Measurements from ENCODE around the gene PPP6C. TPM values are rescaled to one million over a fixed set of nuclear protein-coding genes. Genes with fewer than 3 reads are reported as not detected.

The PPP6C gene
- total and polyA plus RNA-seq, 2 donors (not counting 3 experiments of a cell fraction or from before 2014, with no cell fraction given) = 19.3 to 42.6 TPM

DNA sequence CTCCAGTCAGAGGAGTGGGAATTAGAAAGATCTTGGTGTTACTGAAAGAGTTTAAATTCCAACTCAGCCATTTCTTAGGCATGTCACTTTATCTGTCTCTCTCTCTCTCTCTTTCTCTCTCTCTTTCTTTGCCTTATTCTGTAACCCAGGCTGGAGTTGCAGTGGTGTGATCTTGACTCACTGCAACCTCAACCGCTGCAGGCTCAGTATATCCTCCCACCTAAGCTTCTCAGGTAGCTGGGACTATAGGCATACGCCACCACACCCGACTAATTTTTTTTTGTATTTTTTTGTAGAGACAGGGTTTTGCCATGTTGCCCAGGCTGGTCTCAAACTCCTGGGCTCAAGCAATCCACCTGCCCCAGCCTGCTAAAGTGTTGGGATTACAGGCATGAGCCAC is 29.0 kb upstream of the PPP6C start:
- no peak overlapping the region for H3K4me3 ChIP-seq (replicated peaks in 1 of 3; ENCODE audit: insufficient read depth in 1 of 3, low read depth in 1 of 3, low read length in 3 of 3)
- no peaks in the 10 kb centered on the region for H3K27me3 ChIP-seq (ENCODE audit: control insufficient read depth in 2 of 2, insufficient read depth in 2 of 2, low read length in 2 of 2)
- H3K4me2 ChIP-seq (ENCODE audit: insufficient read depth, low read length) = no peak overlapping the region
- no peaks in the 10 kb centered on the region for H3K4me1 ChIP-seq (ENCODE audit: control insufficient read depth, extremely low read depth, insufficient read depth, low read length)
- FAIRE-seq (no peak), DNase-seq (ENCODE audit: low read depth, low spot score) (no peak)
- H3K9me1 ChIP-seq (replicated peaks; ENCODE audit: control insufficient read depth, extremely low read depth, insufficient read depth, low read length) = no peaks in the 10 kb centered on the region
- H3K36me3 ChIP-seq (ENCODE audit: control insufficient read depth in 2 of 2, extremely low read depth in 1 of 2, insufficient read depth in 2 of 2, low read length in 2 of 2) = no peaks in the 10 kb centered on the region
- intact Hi-C loops (cut with micrococcal nuclease) = no loop called here
- TF ChIP-seq MAX (IDR thresholded peaks at IDR 0.05; ENCODE audit: insufficient read depth, insufficient read length) = no peak
- no peak for TF ChIP-seq POLR2AphosphoS5 (IDR thresholded peaks at IDR 0.05; ENCODE audit: insufficient read depth, low read depth, low read length)
- no peak for TF ChIP-seq JUN (IDR thresholded peaks at IDR 0.05; ENCODE audit: borderline replicate concordance, insufficient read depth, insufficient read length, low read depth)
- TF ChIP-seq EZH2 (IDR thresholded peaks at IDR 0.05; ENCODE audit: borderline replicate concordance, low read depth, low read length, severe bottlenecking) = no peak
- no peak for TF ChIP-seq MYC (IDR thresholded peaks at IDR 0.05; ENCODE audit: low read depth, low read length)
- no peak overlapping the region for H2AFZ ChIP-seq (ENCODE audit: low read depth, low read length)
- BruUV-seq (replicated peaks) = no TSS peak
- H3K9ac ChIP-seq (replicated peaks; ENCODE audit: extremely low read depth, insufficient read depth, low read length) = no peak overlapping the region
- CTCF ChIA-PET = interaction anchor here (0.6 kb wide), 1 partner anchor 123 kb away, joined by 4 read pairs; no protein-coding TSS in a partner anchor
- H4K20me1 ChIP-seq (replicated peaks; ENCODE audit: control insufficient read depth, extremely low read depth, insufficient read depth, low read length) = no peaks in the 10 kb centered on the region
- POLR2A ChIA-PET = no interaction called here
- no peaks in the 10 kb centered on the region for H3K79me2 ChIP-seq (ENCODE audit: control insufficient read depth, insufficient read depth, low read length)
- H3K9me3 ChIP-seq (replicated peaks; ENCODE audit: control insufficient read depth, insufficient read depth, low read length) = no peaks in the 10 kb centered on the region
- H3K27ac ChIP-seq (ENCODE audit: insufficient read depth, low read depth, low read length) = no peak overlapping the region
- dilution Hi-C loops (cut with MboI; ENCODE audit: extremely low pct_ligation_motif_present, low sequenced_read_pairs) = no loop called here

- no peaks in the 10 kb centered on the region for H3K9me1 ChIP-seq (replicated peaks; ENCODE audit: control insufficient read depth, extremely low read depth, insufficient read depth, low read length)
- H3K36me3 ChIP-seq (ENCODE audit: control insufficient read depth in 2 of 2, extremely low read depth in 1 of 2, insufficient read depth in 2 of 2, low read length in 2 of 2) = no peaks in the 10 kb centered on the region
- no peaks in the 10 kb centered on the region for H3K79me2 ChIP-seq (ENCODE audit: control insufficient read depth, insufficient read depth, low read length)
- no peak overlapping the region for H3K4me2 ChIP-seq (ENCODE audit: insufficient read depth, low read length)
- ChIA-PET POLR2A (no interaction called here), CTCF (no interaction called here)
- dilution Hi-C loops (cut with MboI; ENCODE audit: extremely low pct_ligation_motif_present, low sequenced_read_pairs) (no loop called here), intact Hi-C loops (cut with micrococcal nuclease) (no loop called here)
- no peaks in the 10 kb centered on the region for H4K20me1 ChIP-seq (replicated peaks; ENCODE audit: control insufficient read depth, extremely low read depth, insufficient read depth, low read length)
- DNase-seq (ENCODE audit: low read depth, low spot score) (no peak), FAIRE-seq (peak; percentile 18)
- no peak overlapping the region for H3K4me3 ChIP-seq (replicated peaks in 1 of 3; ENCODE audit: insufficient read depth in 1 of 3, low read depth in 1 of 3, low read length in 3 of 3)
- no peak overlapping the region for H2AFZ ChIP-seq (ENCODE audit: low read depth, low read length)
- TF ChIP-seq GATA2 (IDR thresholded peaks at IDR 0.05; ENCODE audit: insufficient read depth, insufficient read length, low read depth, low read length) (no peak), MYC (IDR thresholded peaks at IDR 0.05; ENCODE audit: low read depth, low read length) (no peak), POLR2AphosphoS5 (IDR thresholded peaks at IDR 0.05; ENCODE audit: insufficient read depth, low read depth, low read length) (no peak), JUN (IDR thresholded peaks at IDR 0.05; ENCODE audit: borderline replicate concordance, insufficient read depth, insufficient read length, low read depth) (no peak), FOS (IDR thresholded peaks at IDR 0.05; ENCODE audit: borderline replicate concordance, insufficient read depth, low read length) (no peak), POLR2A (IDR thresholded peaks at IDR 0.05; ENCODE audit: low read depth, low read length) (no peak), EZH2 (IDR thresholded peaks at IDR 0.05; ENCODE audit: borderline replicate concordance, low read depth, low read length, severe bottlenecking) (no peak)
- TF ChIP-seq, protein P1, sequence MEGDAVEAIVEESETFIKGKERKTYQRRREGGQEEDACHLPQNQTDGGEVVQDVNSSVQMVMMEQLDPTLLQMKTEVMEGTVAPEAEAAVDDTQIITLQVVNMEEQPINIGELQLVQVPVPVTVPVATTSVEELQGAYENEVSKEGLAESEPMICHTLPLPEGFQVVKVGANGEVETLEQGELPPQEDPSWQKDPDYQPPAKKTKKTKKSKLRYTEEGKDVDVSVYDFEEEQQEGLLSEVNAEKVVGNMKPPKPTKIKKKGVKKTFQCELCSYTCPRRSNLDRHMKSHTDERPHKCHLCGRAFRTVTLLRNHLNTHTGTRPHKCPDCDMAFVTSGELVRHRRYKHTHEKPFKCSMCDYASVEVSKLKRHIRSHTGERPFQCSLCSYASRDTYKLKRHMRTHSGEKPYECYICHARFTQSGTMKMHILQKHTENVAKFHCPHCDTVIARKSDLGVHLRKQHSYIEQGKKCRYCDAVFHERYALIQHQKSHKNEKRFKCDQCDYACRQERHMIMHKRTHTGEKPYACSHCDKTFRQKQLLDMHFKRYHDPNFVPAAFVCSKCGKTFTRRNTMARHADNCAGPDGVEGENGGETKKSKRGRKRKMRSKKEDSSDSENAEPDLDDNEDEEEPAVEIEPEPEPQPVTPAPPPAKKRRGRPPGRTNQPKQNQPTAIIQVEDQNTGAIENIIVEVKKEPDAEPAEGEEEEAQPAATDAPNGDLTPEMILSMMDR (IDR thresholded peaks at IDR 0.05; ENCODE audit: extremely low read depth in 1 of 2, insufficient read depth in 1 of 2, low read depth in 1 of 2, low read length in 2 of 2) = no peak
- no peak overlapping the region for H3K27ac ChIP-seq (ENCODE audit: insufficient read depth, low read depth, low read length)
- H3K9me3 ChIP-seq (replicated peaks; ENCODE audit: control insufficient read depth, insufficient read depth, low read length) = no peaks in the 10 kb centered on the region
- no peaks in the 10 kb centered on the region for H3K27me3 ChIP-seq (ENCODE audit: control insufficient read depth in 2 of 2, insufficient read depth in 2 of 2, low read length in 2 of 2)
- BruUV-seq (replicated peaks) = no TSS peak
- H3K4me1 ChIP-seq (ENCODE audit: control insufficient read depth, extremely low read depth, insufficient read depth, low read length) = no peaks in the 10 kb centered on the region
- H3K9ac ChIP-seq (replicated peaks; ENCODE audit: extremely low read depth, insufficient read depth, low read length) = no peak overlapping the region
Measured at GRCh38 chr9:125214186-125214585, 24.6 kb upstream of the PPP6C start.
